Measurements from ENCODE around the gene CCDC172. TPM values are rescaled to one million over a fixed set of nuclear protein-coding genes. Genes with fewer than 3 reads are reported as not detected.

The CCDC172 gene
- polyA plus RNA-seq = not detected in 2 replicates

GRCh38 chr10:116324227-116324950 is at the start of gene CCDC172:
Gene CCDC172 (plus strand): TSS chr10:116324448. CDS start chr10:116325012, 564 bp downstream.

GRCh38 chr10:116427671-116428070 is 103.4 kb downstream of the CCDC172 start, which contains the start of gene PNLIPRP3:
Gene PNLIPRP3 (plus strand): TSS chr10:116427847. CDS start chr10:116428013, 166 bp downstream.

Other genes with a start within 250 kb of the CCDC172 start
- 8.8 and 12.0 TPM in 2 replicates for gene GFRA1, start 51.2 kb upstream of the CCDC172 start, polyA plus RNA-seq
- gene PNLIPRP3, start 103.4 kb downstream of the CCDC172 start, polyA plus RNA-seq = not detected in 2 replicates
- not detected in 2 replicates for gene PNLIP, start 221.5 kb downstream of the CCDC172 start, polyA plus RNA-seq